K562 (cell line): ENCODE data around the gene B3GNT7. TPM values are rescaled to one million over a fixed set of nuclear protein-coding genes. Genes with fewer than 3 reads are reported as not detected.

Source experiments
- ATAC-seq: fragments of 200-7000 bp; cut with Tn5 transposase; 3 replicates; pipeline ENCODE4 v1.9.1; 2020; ENCODE audit warnings: moderate library complexity
- BruUV-seq: library from RNA; stranded (reverse); fragments of 400-500 nt; replicated peaks from 2 replicates; lab custom pipeline; 2021; lab: Mats Ljungman, UMichigan
- CTCF ChIA-PET: fragments of 300-600 bp; formaldehyde crosslinking; extraction: SDS; loops from one replicate; lab custom pipeline; 2021; ENCODE audit warnings: low intra/inter-chr PET ratio; lab: Yijun Ruan, JAX
- POLR2A ChIA-PET: fragments of 300-600, 350-650 bp; sonication (Branson Sonifier 250); formaldehyde crosslinking; extraction: SDS; loops from one replicate; lab custom pipeline; 2021; ENCODE audit warnings: antibody characterized with exemption, inconsistent platforms; lab: Yijun Ruan, JAX
- DNase-seq, 4 experiments: peaks; one replicate each; pipeline versions ENCODE4 v3.0.0 to v3.0.0-alpha.2; 2011 to 2018; ENCODE audit warnings: low spot score in 3 of 4, mixed read lengths in 3 of 4; ENCODE audit errors: extremely low read depth in 1 of 4
- FAIRE-seq: peaks from 2 replicates; lab custom pipeline; 2011; peaks lifted over from hg19 to GRCh38; lab: Jason Lieb, UNC
- H2AFZ ChIP-seq: 2 replicates; pipeline ENCODE4 v1.6.0; 2011; ENCODE audit warnings: low read depth, low read length, control low read depth, inconsistent platforms
- H3K27ac ChIP-seq: fragments of 200-600 bp; 3 replicates; pipeline ENCODE4 v1.8.0; 2011; ENCODE audit warnings: low read depth, mild to moderate bottlenecking, control low read depth, inconsistent platforms, low read length, moderate library complexity, mixed read lengths; ENCODE audit errors: extremely low read depth
- H3K27me3 ChIP-seq, 2 experiments: fragments of 300-600 bp in 1 of 2; 2 replicates in 1 of 2; 3 replicates in 1 of 2; pipeline versions ENCODE4 v1.6.0 to v1.8.0; 2011; ENCODE audit warnings: inconsistent platforms in 2 of 2, low read length in 2 of 2, mild to moderate bottlenecking in 1 of 2, mixed read lengths in 1 of 2, moderate library complexity in 1 of 2; ENCODE audit not compliant: control insufficient read depth in 2 of 2, insufficient read depth in 2 of 2
- H3K36me3 ChIP-seq: fragments of 300-600 bp; 3 replicates; pipeline ENCODE4 v1.8.0; 2011; ENCODE audit warnings: mild to moderate bottlenecking, low read length, inconsistent platforms; ENCODE audit not compliant: control insufficient read depth, insufficient read depth
- H3K4me1 ChIP-seq, 2 experiments: fragments of 200-600 bp in 1 of 2; replicated peaks in 1 of 2; 2 replicates in 1 of 2; 3 replicates in 1 of 2; pipeline versions ENCODE4 v1.5.1 to v1.8.0; 2011; ENCODE audit warnings: inconsistent platforms in 2 of 2, low read length in 2 of 2, mild to moderate bottlenecking in 1 of 2, mixed read lengths in 1 of 2, moderate library complexity in 1 of 2; ENCODE audit not compliant: control insufficient read depth in 2 of 2, insufficient read depth in 2 of 2
- H3K4me2 ChIP-seq: 2 replicates; pipeline ENCODE4 v1.6.1; 2011; ENCODE audit warnings: low read length, control low read depth, inconsistent platforms, mixed read lengths; ENCODE audit not compliant: insufficient read depth
- H3K4me3 ChIP-seq: fragments of 200-600 bp; sonication (generic), shearing (Covaris generic); 2 replicates; pipeline ENCODE4 v1.5.1; 2016; ENCODE audit warnings: control low read depth, inconsistent platforms
- H3K79me2 ChIP-seq: fragments of 200-600 bp; 3 replicates; pipeline ENCODE4 v1.8.0; 2011; ENCODE audit warnings: low read length, inconsistent platforms; ENCODE audit not compliant: control insufficient read depth, insufficient read depth
- H3K9ac ChIP-seq, 2 experiments: 2 replicates each; pipeline versions ENCODE4 v1.6.0 to v1.6.1; 2011; ENCODE audit warnings: low read depth in 2 of 2, low read length in 2 of 2, control low read depth in 1 of 2, inconsistent platforms in 1 of 2, mild to moderate bottlenecking in 1 of 2, mixed read lengths in 1 of 2; ENCODE audit not compliant: insufficient read depth in 1 of 2
- H3K9me1 ChIP-seq: one replicate; pipeline ENCODE4 v1.6.0; 2011; ENCODE audit warnings: inconsistent platforms, mild to moderate bottlenecking, low read length, moderate library complexity; ENCODE audit not compliant: control insufficient read depth, insufficient read depth
- H3K9me3 ChIP-seq: replicated peaks from 2 replicates; pipeline ENCODE4 v1.5.1; 2011; ENCODE audit warnings: low read depth, low read length, inconsistent platforms; ENCODE audit not compliant: control insufficient read depth, insufficient read depth
- H4K20me1 ChIP-seq: replicated peaks from 2 replicates; pipeline ENCODE4 v1.6.1; 2011; ENCODE audit warnings: low read length, inconsistent platforms, mixed read lengths; ENCODE audit not compliant: control insufficient read depth, insufficient read depth
- FOXK2 ChIP-seq, 2 experiments: fragments of 450-650 bp; IDR thresholded peaks in 1 of 2; conservative IDR thresholded peaks in 1 of 2; 2 replicates each; pipeline ENCODE4 v1.6.1; 2016; ENCODE audit warnings: low read depth in 2 of 2, mild to moderate bottlenecking in 1 of 2
- MAFF ChIP-seq: IDR thresholded peaks from 2 replicates; pipeline ENCODE4 v1.6.1; 2012; ENCODE audit warnings: low read length, improper control_type of control experiment
- NCOA1 ChIP-seq: fragments of 450-650 bp; IDR thresholded peaks from 2 replicates; pipeline ENCODE4 v1.6.1; 2016; ENCODE audit warnings: low read depth
- NR2C1 ChIP-seq, 2 experiments: fragments of 450-650 bp; IDR thresholded peaks; 2 replicates each; pipeline ENCODE4 v1.6.1; 2017; ENCODE audit warnings: mild to moderate bottlenecking in 2 of 2, antibody characterized with exemption in 1 of 2, inconsistent platforms in 1 of 2, missing compliant biosample characterization in 1 of 2, missing genetic modification characterization in 1 of 2
- RNF2 ChIP-seq: sonication (generic); IDR thresholded peaks from 2 replicates; pipeline ENCODE4 v1.6.1; 2016
- SMAD4 ChIP-seq: fragments of 250-450 bp; sonication (Bioruptor Pico); conservative IDR thresholded peaks from 2 replicates; pipeline ENCODE4 v1.8.0; 2021; ENCODE audit warnings: inconsistent platforms, mild to moderate bottlenecking, moderate library complexity
- TCFL5 ChIP-seq: fragments of 250-450 bp; sonication (Bioruptor Pico); conservative IDR thresholded peaks from 2 replicates; pipeline ENCODE4 v1.6.1; 2021; ENCODE audit warnings: mild to moderate bottlenecking, moderate library complexity, matching md5 sums
- WGBS: fragments of 100-300 bp; shearing (Covaris generic); methylation state at CpG from one replicate; pipeline ENCODE4 v1.1.6; 2016; ENCODE audit warnings: low coverage, mixed read lengths; ENCODE audit not compliant: insufficient coverage; ENCODE audit errors: missing lambda C conversion rate; 5-methylcytosine and 5-hydroxymethylcytosine counted together
- in situ Hi-C: fragments of 300-500 bp; cut with MboI; formaldehyde crosslinking; loops from 4 replicates; pipeline ENCODE4 v1.15.0; 2018; ENCODE audit warnings: inconsistent platforms, mixed read lengths
- intact Hi-C: fragments of 100-400 bp; cut with micrococcal nuclease; formaldehyde crosslinking; loops from 2 replicates; pipeline ENCODE4 v1.14.2; 2022
- polyA plus RNA-seq, 8 experiments: library from polyadenylated mRNA; depleted of rRNA in 4 of 8; stranded (reverse) in 5 of 8; unstranded in 3 of 8; fragments of >200 nt; fragmentation: Nextera tagmentation in 2 of 8; fragmentation: Illumina TruSeq in 1 of 8; extraction: Ambion mirVana in 2 of 8; extraction: Trizol in 1 of 8; gene quantifications; 2 replicates each; pipeline versions ENCODE4 v1.2.1 to v1.2.3, GENCODE V29; 2011 to 2014; ENCODE audit warnings: inconsistent platforms in 1 of 8, missing spikeins in 1 of 8
- total RNA-seq, 7 experiments: library from RNA; depleted of rRNA in 6 of 7; stranded (reverse); fragments of >200 nt in 6 of 7; fragmentation: Illumina TruSeq in 2 of 7; extraction: Trizol in 2 of 7; gene quantifications; 2 replicates each; pipeline versions ENCODE4 v1.2.1 to v1.2.3, GENCODE V29; 2011 to 2021; ENCODE audit warnings: low replicate concordance in 1 of 7
- TF ChIP-seq, protein P1 (sequence below), 2 experiments: IDR thresholded peaks in 1 of 2; conservative IDR thresholded peaks in 1 of 2; 2 replicates each; pipeline ENCODE4 v1.6.1; 2016; ENCODE audit warnings: low read depth in 2 of 2, mild to moderate bottlenecking in 1 of 2, missing compliant biosample characterization in 1 of 2, missing genetic modification characterization in 1 of 2, moderate library complexity in 1 of 2

B3GNT7 gene
- total and polyA plus RNA-seq, 9 of the 15 experiments (the other 6 are each of a cell fraction or from before 2014, with no cell fraction given), result 0.20 TPM; not detected in 8

DNA sequence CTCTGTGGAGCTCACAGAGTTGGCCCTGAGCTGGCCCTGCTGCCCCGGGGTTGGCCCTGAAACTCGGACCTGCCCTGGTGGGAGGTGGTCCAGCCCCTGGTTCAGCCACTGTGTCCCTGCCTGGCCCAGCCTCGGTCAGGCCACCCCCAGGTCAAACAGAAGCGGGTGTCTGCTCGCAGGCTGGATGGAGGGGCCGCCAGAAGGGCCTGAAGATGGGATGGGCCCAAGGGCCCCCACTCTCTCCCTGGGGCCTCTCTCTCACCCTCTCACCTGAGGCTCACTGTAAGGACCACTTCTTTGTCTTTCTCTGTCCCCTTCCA is 25.1 kb upstream of the B3GNT7 start:
- H3K4me1 ChIP-seq, result peaks cover 13% of the 10 kb centered on the region in 2 experiments; a peak in 4 of 5 replicates
- ATAC-seq, result no peak
- H3K4me3 ChIP-seq, result no peak overlapping the region
- POLR2A ChIA-PET, result interaction anchor here (0.6 kb wide), 2 partner anchors 17 to 86 kb away, joined by 3 read pairs; no protein-coding TSS in a partner anchor
- BruUV-seq, result no TSS peak
- no peak overlapping the region for H3K9ac ChIP-seq
- H3K9me1 ChIP-seq, result no peaks in the 10 kb centered on the region
- intact Hi-C loops, result no loop called here
- no peak for DNase-seq
- WGBS, result no CpG with 5 or more reads among the region's 6 CpGs
- no peaks in the 10 kb centered on the region for H3K79me2 ChIP-seq
- in situ Hi-C loops, result no loop called here
- TF ChIP-seq SMAD4 (CRISPR knock-in tag) (no peak), TCFL5 (CRISPR knock-in tag) (no peak), FOXK2 (conservative IDR thresholded peaks at IDR 0.05 in 1 of 2, IDR thresholded peaks at IDR 0.05 in 1 of 2; ENCODE audit: low read depth in 2 of 2) (no peak), NR2C1 (IDR thresholded peaks at IDR 0.05) (no peak), NR2C1 (tag; IDR thresholded peaks at IDR 0.05) (no peak), RNF2 (no peak), MAFF (no peak), NCOA1 (no peak)
- TF ChIP-seq, protein P1, sequence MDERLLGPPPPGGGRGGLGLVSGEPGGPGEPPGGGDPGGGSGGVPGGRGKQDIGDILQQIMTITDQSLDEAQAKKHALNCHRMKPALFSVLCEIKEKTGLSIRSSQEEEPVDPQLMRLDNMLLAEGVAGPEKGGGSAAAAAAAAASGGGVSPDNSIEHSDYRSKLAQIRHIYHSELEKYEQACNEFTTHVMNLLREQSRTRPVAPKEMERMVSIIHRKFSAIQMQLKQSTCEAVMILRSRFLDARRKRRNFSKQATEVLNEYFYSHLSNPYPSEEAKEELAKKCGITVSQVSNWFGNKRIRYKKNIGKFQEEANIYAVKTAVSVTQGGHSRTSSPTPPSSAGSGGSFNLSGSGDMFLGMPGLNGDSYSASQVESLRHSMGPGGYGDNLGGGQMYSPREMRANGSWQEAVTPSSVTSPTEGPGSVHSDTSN (CRISPR knock-in tag; IDR thresholded peaks at IDR 0.05; ENCODE audit: low read depth), result no peak
- TF ChIP-seq, protein P1 (tag; conservative IDR thresholded peaks at IDR 0.05; ENCODE audit: low read depth), result no peak
- peaks cover 0 to 5% of the 10 kb centered on the region in 2 experiments; a peak in 1 of 5 replicates for H3K27me3 ChIP-seq
- H3K9me3 ChIP-seq, result no peaks in the 10 kb centered on the region
- H3K36me3 ChIP-seq, result no peaks in the 10 kb centered on the region
- CTCF ChIA-PET, result interaction anchor here (0.6 kb wide), 1 partner anchor 16 kb away, joined by 3 read pairs; no protein-coding TSS in a partner anchor
- no peak overlapping the region for H3K4me2 ChIP-seq
- no peaks in the 10 kb centered on the region for H4K20me1 ChIP-seq
- no peak for FAIRE-seq
- H3K27ac ChIP-seq, result no peak overlapping the region
- H2AFZ ChIP-seq, result no peak overlapping the region
